AG04450 (cell line): ENCODE results near the gene ABLIM2. TPM values are rescaled to one million over a fixed set of nuclear protein-coding genes. Genes with fewer than 3 reads are reported as not detected.

Experiments
- CTCF ChIA-PET: fragments of 300-600, 350-600 bp; formaldehyde crosslinking; extraction: SDS; loops from one replicate; lab custom pipeline; 2022; ENCODE audit warnings: antibody characterized with exemption, inconsistent platforms; lab: Charles Lee
- POLR2A ChIA-PET: fragments of 350-600 bp; formaldehyde crosslinking; extraction: SDS; loops from one replicate; lab custom pipeline; 2021; ENCODE audit warnings: antibody characterized with exemption, inconsistent platforms; lab: Yijun Ruan, JAX
- DNase-seq: peaks from one replicate; pipeline ENCODE4 v3.0.0-alpha.2; 2011; ENCODE audit warnings: low read depth, low spot score
- H3K27ac ChIP-seq: one replicate; pipeline ENCODE4 v1.5.1; 2012; ENCODE audit warnings: low read depth, low read length, control low read depth
- H3K27me3 ChIP-seq: one replicate; pipeline ENCODE4 v1.6.0; 2012; ENCODE audit warnings: low read length; ENCODE audit not compliant: control insufficient read depth, insufficient read depth
- H3K4me3 ChIP-seq: 2 replicates; pipeline ENCODE4 v1.5.1; 2011; ENCODE audit warnings: mild to moderate bottlenecking, low read depth, low read length, control low read depth
- H3K9me3 ChIP-seq: 2 replicates; pipeline ENCODE4 v1.5.1; 2012; ENCODE audit warnings: low read length; ENCODE audit not compliant: control insufficient read depth, insufficient read depth
- polyA plus RNA-seq: library from polyadenylated mRNA; depleted of rRNA; stranded (reverse); fragments of >200 nt; gene quantifications from 2 replicates; pipeline ENCODE4 v1.2.3, GENCODE V29; 2011
- TF ChIP-seq, protein P1 (sequence below): IDR thresholded peaks from 2 replicates; pipeline ENCODE4 v1.5.1; 2011; ENCODE audit warnings: low read depth, low read length, control low read depth, inconsistent platforms

Gene ABLIM2
- polyA plus RNA-seq, 1 experiment, result not detected

DNA sequence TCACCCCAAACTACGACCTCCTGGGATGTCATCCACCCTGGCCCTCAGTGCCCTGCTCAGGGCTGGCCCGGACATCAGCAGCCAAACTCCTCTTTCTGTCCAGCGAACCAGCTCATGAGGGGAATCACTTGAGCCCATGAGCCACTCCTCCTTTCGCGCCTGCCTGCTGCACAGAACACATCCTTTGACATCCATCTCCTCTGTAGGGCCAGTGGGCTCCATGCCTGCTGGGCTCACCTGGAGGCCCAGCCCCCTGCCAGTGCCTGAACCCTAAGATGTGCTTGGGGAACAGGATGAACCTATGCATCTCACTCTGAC, 43.5 kb downstream of the ABLIM2 start:
- H3K9me3 ChIP-seq, result no peaks in the 10 kb centered on the region; the same call in 1 of the 2 replicates
- H3K4me3 ChIP-seq, result no peak overlapping the region
- H3K27me3 ChIP-seq, result peaks cover 24% of the 10 kb centered on the region
- POLR2A ChIA-PET, result no interaction called here
- DNase-seq, result no peak
- CTCF ChIA-PET, result no interaction called here
- no peak overlapping the region for H3K27ac ChIP-seq
- TF ChIP-seq, protein P1, sequence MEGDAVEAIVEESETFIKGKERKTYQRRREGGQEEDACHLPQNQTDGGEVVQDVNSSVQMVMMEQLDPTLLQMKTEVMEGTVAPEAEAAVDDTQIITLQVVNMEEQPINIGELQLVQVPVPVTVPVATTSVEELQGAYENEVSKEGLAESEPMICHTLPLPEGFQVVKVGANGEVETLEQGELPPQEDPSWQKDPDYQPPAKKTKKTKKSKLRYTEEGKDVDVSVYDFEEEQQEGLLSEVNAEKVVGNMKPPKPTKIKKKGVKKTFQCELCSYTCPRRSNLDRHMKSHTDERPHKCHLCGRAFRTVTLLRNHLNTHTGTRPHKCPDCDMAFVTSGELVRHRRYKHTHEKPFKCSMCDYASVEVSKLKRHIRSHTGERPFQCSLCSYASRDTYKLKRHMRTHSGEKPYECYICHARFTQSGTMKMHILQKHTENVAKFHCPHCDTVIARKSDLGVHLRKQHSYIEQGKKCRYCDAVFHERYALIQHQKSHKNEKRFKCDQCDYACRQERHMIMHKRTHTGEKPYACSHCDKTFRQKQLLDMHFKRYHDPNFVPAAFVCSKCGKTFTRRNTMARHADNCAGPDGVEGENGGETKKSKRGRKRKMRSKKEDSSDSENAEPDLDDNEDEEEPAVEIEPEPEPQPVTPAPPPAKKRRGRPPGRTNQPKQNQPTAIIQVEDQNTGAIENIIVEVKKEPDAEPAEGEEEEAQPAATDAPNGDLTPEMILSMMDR, result no peak

DNA sequence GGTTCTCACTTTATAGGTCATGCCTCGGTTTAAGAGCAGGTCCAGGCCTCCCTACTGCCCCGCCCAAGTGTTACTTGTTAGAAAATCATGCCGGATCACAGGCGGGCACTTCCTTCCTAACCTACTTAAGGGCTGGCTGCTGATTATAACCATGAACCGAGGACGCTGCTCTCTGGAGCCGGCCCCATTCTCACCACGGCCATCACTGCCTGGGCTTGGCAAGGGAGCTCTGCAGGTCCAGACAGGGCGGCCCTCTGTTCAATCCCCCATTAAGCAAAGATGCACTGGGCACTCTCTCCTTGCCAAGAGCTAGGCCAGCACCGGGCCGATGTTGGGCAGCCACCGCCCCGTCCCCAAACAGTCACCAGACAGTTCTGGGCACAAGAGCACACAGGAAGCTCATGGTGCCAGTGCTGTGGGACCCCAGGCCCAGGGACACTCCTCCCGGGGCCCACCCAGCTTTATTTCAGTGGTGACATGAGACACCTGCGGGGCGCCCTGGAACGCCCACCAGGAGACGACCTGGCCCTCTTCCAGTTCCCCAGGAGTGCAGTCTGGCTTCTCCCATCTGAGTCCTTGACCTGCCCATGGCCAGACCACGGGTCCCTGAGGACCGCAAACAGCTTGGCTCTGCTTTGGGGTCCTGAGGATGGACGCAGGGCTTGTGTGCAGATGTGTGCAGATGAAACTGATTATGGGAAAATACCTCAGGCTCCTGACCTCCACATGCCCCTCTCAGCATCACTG, 44.0 kb downstream of the ABLIM2 start:
- CTCF ChIA-PET, result interaction anchor here (0.6 kb wide), 1 partner anchor 159 kb away, joined by 7 read pairs; no protein-coding TSS in a partner anchor
- Histone ChIP-seq H3K27me3 (peaks cover 27% of the 10 kb centered on the region), H3K27ac (no peak overlapping the region), H3K4me3 (no peak overlapping the region), H3K9me3 (no peaks in the 10 kb centered on the region; the same call in 1 of the 2 replicates)
- TF ChIP-seq, protein P1, result no peak
- DNase-seq, result no peak
- POLR2A ChIA-PET, result no interaction called here

DNA sequence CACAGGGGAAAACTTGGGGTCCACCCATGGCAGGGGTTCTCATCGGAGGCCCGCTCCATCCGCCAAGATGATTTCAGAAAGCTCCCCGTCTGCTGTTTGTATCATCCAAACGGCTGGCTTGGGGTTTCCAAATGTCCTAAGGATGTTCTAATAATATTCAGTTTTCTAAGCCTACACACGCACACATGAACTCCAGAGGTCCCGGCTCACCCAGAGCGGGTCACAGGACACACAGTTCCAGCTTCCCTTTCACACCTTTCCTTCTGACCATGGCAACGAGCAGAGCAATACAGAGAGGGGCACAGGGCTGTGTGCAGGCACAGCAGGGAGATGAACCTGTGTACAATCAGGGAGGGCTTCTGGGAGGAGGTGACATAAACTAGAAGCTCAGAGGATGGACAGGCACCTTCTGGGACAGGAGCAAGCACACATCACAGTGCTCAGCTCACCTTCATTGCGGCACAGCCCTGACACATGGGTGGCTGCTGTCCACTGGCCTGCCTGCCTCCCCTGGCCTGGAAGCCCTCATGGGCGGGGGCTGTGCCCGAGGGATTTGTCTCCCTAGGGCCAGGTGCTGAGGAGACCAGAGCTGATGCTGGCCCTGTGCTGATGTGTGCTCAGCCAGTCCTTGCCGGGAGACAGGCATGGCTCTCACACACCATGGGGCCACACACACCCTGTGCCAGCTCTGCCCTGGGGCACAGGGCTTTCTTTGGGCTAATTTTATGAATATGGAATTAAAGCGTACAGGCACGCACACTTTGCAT, 44.8 kb downstream of the ABLIM2 start:
- Histone ChIP-seq H3K27ac (no peak overlapping the region), H3K9me3 (no peaks in the 10 kb centered on the region; the same call in 1 of the 2 replicates), H3K27me3 (peaks cover 31% of the 10 kb centered on the region), H3K4me3 (no peak overlapping the region)
- ChIA-PET CTCF (interaction anchor here (0.6 kb wide), 1 partner anchor 160 kb away, joined by 7 read pairs; no protein-coding TSS in a partner anchor), POLR2A (no interaction called here)
- TF ChIP-seq, protein P1, result no peak
- DNase-seq, result no peak

DNA sequence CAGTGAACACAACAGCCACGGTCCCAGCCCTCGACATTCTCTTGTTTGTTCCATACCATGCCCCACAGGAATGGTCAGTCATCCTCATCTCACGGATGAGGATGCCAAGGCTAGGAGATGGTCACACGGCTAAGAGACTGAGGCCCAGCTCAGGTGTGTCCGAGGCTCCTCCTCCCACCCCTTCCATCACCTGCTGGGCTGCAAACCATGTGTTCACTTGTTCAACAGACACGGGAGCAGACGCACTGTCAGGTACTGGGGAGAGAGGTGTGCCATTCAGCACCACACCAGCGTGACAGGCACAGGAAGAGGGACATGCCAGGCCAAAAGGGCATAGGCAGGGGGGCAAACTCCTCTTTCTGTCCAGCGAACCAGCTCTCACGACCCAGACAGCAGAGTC, 45.9 kb downstream of the ABLIM2 start:
- no peak for DNase-seq
- ChIA-PET CTCF (no interaction called here), POLR2A (no interaction called here)
- Histone ChIP-seq H3K27me3 (peaks cover 33% of the 10 kb centered on the region), H3K27ac (no peak overlapping the region), H3K4me3 (no peak overlapping the region), H3K9me3 (peaks cover 7% of the 10 kb centered on the region)
- TF ChIP-seq, protein P1, result no peak

DNA sequence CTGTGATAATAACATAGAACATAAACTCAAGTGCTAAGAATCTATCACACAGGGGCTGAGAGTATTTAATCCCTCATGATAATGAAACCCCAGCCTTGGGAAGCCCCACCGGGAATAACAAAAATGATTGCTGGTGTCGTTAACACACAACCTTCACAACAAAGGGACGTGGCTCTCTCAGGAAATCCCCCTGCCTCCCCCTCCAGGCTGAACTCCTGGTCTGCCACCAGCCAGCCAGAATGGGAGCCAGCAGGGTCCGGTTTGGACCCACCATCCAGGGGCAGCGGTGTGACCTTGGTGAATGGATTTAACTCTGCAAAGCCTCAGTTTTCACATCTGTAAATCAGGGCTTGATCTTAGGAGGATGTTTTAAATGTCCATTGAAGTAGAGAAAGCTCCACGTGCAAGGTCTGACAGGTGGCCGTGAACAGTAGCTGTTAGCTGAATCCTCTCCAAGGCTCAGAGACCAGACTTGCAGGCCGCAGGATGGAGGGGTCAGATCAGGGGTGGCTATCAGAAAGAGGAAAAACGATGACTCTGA, 46.5 kb downstream of the ABLIM2 start:
- Histone ChIP-seq H3K9me3 (peaks cover 12% of the 10 kb centered on the region), H3K4me3 (no peak overlapping the region), H3K27me3 (peaks cover 37% of the 10 kb centered on the region), H3K27ac (no peak overlapping the region)
- DNase-seq, result no peak
- ChIA-PET POLR2A (no interaction called here), CTCF (interaction anchor here (0.7 kb wide), 1 partner anchor 12 kb away, joined by 4 read pairs; no protein-coding TSS in a partner anchor)
- TF ChIP-seq, protein P1, result no peak
